OCI-LY3 (cell line): Measurements from ENCODE around the gene GNAI3.

Source experiments
- H2AFZ ChIP-seq: fragments of 200-600, 300-600 bp; shearing (Covaris generic); 2 replicates; pipeline ENCODE4 v1.6.0; 2014; ENCODE audit warnings: antibody characterized with exemption, low read depth, low read length
- H3K27ac ChIP-seq: fragments of 200-600, 300-600 bp; sonication (generic); 2 replicates; pipeline ENCODE4 v1.5.1; 2014; ENCODE audit warnings: mild to moderate bottlenecking, low read length, moderate library complexity, mixed read lengths
- H3K27me3 ChIP-seq: fragments of 200-600, 300-600 bp; sonication (generic); 2 replicates; pipeline ENCODE4 v1.6.1; 2014; ENCODE audit warnings: low read depth, low read length, mixed read lengths
- H3K36me3 ChIP-seq: fragments of 200-600, 300-600 bp; sonication (generic); replicated peaks from 2 replicates; pipeline ENCODE3; 2014; ENCODE audit warnings: low read depth, low read length, mixed read lengths
- H3K4me1 ChIP-seq: fragments of 300-600, 200-600 bp; sonication (generic); 2 replicates; pipeline ENCODE4 v1.6.1; 2014; ENCODE audit warnings: low read length, mixed read lengths
- H3K4me2 ChIP-seq: fragments of 200-600, 300-600 bp; sonication (generic); 2 replicates; pipeline ENCODE4 v1.6.1; 2014; ENCODE audit warnings: low read length, mixed read lengths
- H3K4me3 ChIP-seq: fragments of 300-600, 200-600 bp; sonication (generic); 2 replicates; pipeline ENCODE4 v1.5.1; 2014; ENCODE audit warnings: antibody characterized with exemption, mild to moderate bottlenecking, low read length, moderate library complexity
- H3K79me2 ChIP-seq: fragments of 300-600, 200-600 bp; shearing (Covaris generic); 2 replicates; pipeline ENCODE4 v1.6.1; 2014; ENCODE audit warnings: mild to moderate bottlenecking, low read length, mixed read lengths
- H3K9ac ChIP-seq: fragments of 300-600, 200-600 bp; shearing (Covaris generic); 2 replicates; pipeline ENCODE4 v1.6.0; 2014; ENCODE audit warnings: mild to moderate bottlenecking, low read length, moderate library complexity
- H3K9me3 ChIP-seq: fragments of 200-600, 300-600 bp; shearing (Covaris generic); 2 replicates; pipeline ENCODE4 v1.6.1; 2014; ENCODE audit warnings: low read length, mixed read lengths; ENCODE audit not compliant: insufficient read depth
- H4K20me1 ChIP-seq: fragments of 200-600, 300-600 bp; sonication (generic); 2 replicates; pipeline ENCODE4 v1.6.1; 2016; ENCODE audit warnings: low read length, mixed read lengths; ENCODE audit not compliant: insufficient read depth
- EZH2phosphoT487 ChIP-seq: fragments of 200-600 bp; shearing (Covaris generic); IDR thresholded peaks from 2 replicates; pipeline ENCODE4 v1.6.1; 2018; ENCODE audit warnings: antibody characterized with exemption, mixed run types, low read depth
- TF ChIP-seq, protein P1 (sequence below): fragments of 200-600, 300-600 bp; sonication (generic); IDR thresholded peaks from 2 replicates; pipeline ENCODE4 v1.5.1; 2014; ENCODE audit warnings: antibody characterized with exemption, low read length, low read depth

The GNAI3 gene

DNA sequence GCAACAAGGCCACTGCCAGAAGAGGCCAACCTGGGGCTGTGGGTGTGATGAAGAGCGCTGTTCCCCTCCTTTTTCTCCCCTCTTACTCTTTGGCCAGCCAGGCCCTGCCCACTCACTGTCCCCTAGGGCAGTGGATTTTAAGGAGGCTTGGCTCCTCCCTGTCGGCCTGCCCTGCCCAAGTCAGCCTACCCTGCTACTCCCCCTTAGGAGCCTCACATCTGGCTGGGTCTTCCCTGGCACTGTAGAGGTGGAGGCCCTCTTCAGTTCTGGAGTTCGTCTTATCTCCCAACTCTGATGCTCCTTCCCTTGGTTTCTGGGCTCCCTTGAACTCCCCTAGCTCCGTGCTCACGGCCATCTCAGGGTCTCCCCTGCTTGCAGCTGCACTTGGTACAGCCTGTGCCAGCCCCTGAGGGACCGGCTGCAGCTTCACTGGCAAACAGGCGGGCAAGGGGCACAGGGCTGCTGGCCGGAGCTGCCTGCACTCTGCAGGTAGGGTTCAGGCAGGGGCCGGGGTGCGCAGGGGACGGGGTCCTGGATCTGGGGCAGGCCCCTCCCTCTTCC lies 75.3 kb downstream of the GNAI3 start:
- TF ChIP-seq, protein P1, sequence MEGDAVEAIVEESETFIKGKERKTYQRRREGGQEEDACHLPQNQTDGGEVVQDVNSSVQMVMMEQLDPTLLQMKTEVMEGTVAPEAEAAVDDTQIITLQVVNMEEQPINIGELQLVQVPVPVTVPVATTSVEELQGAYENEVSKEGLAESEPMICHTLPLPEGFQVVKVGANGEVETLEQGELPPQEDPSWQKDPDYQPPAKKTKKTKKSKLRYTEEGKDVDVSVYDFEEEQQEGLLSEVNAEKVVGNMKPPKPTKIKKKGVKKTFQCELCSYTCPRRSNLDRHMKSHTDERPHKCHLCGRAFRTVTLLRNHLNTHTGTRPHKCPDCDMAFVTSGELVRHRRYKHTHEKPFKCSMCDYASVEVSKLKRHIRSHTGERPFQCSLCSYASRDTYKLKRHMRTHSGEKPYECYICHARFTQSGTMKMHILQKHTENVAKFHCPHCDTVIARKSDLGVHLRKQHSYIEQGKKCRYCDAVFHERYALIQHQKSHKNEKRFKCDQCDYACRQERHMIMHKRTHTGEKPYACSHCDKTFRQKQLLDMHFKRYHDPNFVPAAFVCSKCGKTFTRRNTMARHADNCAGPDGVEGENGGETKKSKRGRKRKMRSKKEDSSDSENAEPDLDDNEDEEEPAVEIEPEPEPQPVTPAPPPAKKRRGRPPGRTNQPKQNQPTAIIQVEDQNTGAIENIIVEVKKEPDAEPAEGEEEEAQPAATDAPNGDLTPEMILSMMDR: no peak
- no peak for TF ChIP-seq EZH2phosphoT487
- H3K4me3 ChIP-seq: no peak overlapping the region
- H3K36me3 ChIP-seq: no peaks in the 10 kb centered on the region
- H3K27ac ChIP-seq: no peak overlapping the region
- H3K4me1 ChIP-seq: peaks cover 6% of the 10 kb centered on the region
- H3K9me3 ChIP-seq: no peaks in the 10 kb centered on the region
- H3K9ac ChIP-seq: no peak overlapping the region
- H3K27me3 ChIP-seq: no peaks in the 10 kb centered on the region
- H2AFZ ChIP-seq: no peak overlapping the region
- H3K4me2 ChIP-seq: no peak overlapping the region
- peaks cover 7% of the 10 kb centered on the region; the same call in 1 of the 2 replicates for H4K20me1 ChIP-seq
- H3K79me2 ChIP-seq: peaks cover 50% of the 10 kb centered on the region

GRCh38 chr1:109624201-109625010 lies 76.0 kb downstream of the GNAI3 start:
- peaks cover 50% of the 10 kb centered on the region for H3K79me2 ChIP-seq
- TF ChIP-seq, protein P1: no peak
- no peak for TF ChIP-seq EZH2phosphoT487

DNA sequence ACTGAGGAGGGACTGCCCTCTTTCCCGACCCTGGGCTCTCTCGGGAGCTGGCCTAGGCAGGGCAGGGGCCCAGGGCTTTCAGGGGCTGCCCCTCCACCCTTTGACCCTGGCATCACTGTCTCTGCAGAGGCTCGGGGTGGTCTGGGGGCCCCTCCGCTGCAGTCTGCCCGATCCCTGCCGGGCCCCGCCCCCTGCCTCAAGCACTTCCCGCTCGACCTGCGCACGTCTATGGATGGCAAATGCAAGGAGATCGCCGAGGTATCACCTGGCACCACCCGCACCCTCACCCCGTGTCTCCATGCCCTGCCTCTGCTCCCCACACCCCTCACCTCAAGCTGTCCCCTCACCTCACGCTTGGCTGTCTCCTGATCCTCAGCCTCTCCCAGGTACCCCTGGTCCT lies 76.8 kb downstream of the GNAI3 start:
- peaks cover 44% of the 10 kb centered on the region for H3K79me2 ChIP-seq
- no peaks in the 10 kb centered on the region for H3K4me1 ChIP-seq
- no peak overlapping the region for H3K4me2 ChIP-seq
- H4K20me1 ChIP-seq: peaks cover 7% of the 10 kb centered on the region; the same call in 1 of the 2 replicates
- H3K27me3 ChIP-seq: no peaks in the 10 kb centered on the region
- no peak overlapping the region for H3K27ac ChIP-seq
- H3K9me3 ChIP-seq: no peaks in the 10 kb centered on the region
- peaks cover 3% of the 10 kb centered on the region for H3K36me3 ChIP-seq
- no peak for TF ChIP-seq EZH2phosphoT487
- TF ChIP-seq, protein P1: no peak
- no peak overlapping the region for H3K4me3 ChIP-seq
- no peak overlapping the region for H2AFZ ChIP-seq
- no peak overlapping the region for H3K9ac ChIP-seq

More at GRCh38 chr1:109624201-109625010, 76.0 kb downstream of the GNAI3 start:
- Histone ChIP-seq H3K27me3 (no peaks in the 10 kb centered on the region), H3K4me2 (no peak overlapping the region), H3K9ac (no peak overlapping the region), H3K9me3 (no peaks in the 10 kb centered on the region), H3K27ac (no peak overlapping the region), H3K4me1 (no peaks in the 10 kb centered on the region), H3K4me3 (no peak overlapping the region), H4K20me1 (peaks cover 7% of the 10 kb centered on the region; the same call in 1 of the 2 replicates), H2AFZ (no peak overlapping the region), H3K36me3 (no peaks in the 10 kb centered on the region)
